ENCODE results near the gene CEPT1.

The CEPT1 gene

GRCh38 chr1:111147948-111148347 lies 7.9 kb downstream of the CEPT1 start:
- DNase-seq, result no peak

DNA sequence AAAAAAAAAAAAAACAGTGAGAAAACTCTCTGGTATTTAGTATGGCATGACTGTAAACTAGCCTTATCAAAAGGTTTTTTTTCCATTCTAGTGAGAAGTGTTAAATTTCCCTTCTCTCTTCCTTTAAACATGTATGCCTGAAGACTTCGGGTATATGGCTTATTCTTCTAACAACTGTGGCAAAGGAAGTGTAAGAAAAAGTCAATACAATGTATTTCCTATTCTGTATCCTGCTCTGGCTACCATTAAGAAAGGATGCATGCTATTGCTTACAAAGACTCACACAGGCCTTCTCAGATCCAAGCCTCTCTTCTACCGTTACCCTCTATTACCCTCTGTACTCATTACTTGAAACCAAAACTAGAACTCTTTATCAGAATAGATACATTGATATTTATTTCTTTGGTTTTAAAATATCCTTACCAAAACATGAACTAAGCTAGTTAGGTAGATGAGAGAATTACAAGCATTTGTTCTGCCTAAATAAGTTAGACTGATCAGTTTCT lies 8.4 kb downstream of the CEPT1 start:
- no peak for DNase-seq

GRCh38 chr1:111151838-111152237 lies 11.8 kb downstream of the CEPT1 start:
- no peak for DNase-seq

DNA sequence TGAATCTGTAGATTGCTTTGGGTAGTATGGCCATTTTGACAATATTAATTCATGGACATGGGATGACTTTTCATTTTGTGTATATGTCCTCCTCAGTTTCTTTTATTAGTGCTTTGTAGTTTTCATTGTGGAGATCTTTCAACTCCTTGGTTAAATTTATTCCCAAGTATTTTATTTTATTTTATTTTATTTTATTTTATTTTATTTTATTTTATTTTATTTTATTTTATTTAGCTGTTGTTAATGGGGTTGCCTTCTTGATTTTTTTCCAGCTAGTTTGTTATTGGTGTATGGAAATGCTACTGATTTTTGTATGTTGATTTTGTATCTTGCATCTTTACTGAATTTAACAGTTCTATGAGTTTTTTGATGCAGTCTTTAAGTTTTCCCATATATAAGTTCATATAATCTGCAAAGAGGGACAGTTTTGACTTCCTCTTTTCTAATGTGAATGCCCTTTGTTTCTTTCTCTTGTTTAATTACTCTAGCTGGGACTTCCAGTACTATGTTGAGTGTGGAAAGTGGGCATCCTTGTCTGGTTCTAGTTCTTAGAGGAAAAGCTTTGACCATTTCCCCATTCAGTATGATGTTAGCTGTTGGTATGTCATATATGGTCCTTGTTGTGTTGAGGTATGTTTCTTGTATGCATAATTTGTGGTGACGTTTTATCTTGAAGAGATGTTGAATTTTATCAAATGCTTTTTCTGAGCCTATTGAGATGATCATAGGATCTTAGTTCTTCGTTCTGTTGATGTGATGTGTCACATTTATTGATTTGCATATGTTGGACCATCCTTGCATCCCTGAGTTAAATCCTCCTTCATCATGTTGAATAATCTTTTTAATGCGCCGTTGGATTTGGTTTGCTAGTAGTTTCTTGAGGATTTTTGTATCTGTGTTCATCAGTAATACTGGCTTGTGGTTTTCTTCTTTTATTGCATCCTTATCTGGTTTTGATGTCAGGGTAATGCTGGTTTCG lies 14.3 kb downstream of the CEPT1 start:
- no peak for DNase-seq

DNA sequence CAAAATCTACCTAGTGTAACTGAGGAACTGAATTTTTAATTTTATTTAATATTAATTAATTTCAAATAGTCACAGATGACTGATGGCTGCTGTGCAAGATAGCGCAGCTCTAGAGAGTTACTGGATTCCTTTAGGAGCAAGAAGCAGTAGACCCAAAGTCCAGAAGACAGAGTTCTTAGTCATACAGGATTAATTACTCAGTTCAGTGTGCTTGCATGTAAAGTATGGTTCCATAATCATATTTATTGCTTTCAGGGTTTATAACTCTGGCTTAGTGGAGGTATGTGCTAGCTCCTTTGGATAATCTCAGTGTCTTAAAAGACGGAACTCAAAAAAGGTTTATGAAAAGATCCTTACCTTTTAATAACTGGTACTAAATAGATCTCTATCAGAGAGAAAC lies 17.4 kb downstream of the CEPT1 start:
- DNase-seq, result no peak

DNA sequence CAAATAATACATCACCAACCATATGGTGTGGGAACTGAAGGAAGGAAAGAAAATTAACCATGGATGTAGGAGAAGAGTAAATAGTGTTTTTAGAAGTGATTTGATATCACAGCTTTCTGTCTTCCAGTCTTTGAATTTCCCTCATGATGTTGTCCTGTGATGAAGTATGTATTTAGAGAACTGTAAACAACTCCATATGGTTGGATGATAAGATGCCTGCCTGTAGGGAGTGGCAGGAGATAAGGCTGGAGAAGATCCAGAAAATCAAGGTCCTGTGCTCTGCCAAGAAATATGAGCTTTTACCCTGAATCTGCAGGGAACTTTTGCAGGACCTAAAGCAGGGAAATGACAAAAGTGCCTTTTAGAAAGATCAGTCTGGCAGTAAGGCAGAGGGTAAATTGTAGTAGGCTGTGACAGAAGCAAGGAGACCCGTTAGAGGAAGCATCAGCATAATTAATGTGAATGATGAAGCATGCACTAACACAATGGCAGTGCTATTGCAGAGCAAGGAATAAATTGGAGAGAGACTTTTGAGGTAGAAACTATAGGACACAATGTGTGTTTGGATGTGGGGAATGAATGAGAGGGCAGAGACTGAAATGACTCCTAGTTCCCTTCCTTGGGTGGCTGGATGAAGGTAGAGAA lies 21.9 kb downstream of the CEPT1 start:
- no peak for DNase-seq

DNA sequence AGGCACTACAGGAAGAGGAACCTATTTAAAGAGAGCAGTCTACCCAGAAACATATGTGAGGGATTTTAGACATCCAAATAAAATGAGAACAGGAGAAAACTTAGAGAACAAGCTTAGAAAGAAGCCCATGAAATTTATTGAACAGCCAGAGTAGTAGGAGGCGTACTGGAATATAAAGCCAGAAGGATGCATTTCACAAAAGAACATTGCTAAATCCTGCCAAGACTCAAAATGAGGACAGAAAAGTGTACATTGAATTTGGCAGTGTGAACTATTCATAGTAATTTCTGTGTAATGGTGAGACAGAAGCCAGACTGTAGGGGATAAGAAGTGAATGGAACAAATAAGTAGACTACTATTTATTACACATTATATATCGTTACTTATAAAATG lies 22.5 kb downstream of the CEPT1 start:
- DNase-seq, result no peak

DNA sequence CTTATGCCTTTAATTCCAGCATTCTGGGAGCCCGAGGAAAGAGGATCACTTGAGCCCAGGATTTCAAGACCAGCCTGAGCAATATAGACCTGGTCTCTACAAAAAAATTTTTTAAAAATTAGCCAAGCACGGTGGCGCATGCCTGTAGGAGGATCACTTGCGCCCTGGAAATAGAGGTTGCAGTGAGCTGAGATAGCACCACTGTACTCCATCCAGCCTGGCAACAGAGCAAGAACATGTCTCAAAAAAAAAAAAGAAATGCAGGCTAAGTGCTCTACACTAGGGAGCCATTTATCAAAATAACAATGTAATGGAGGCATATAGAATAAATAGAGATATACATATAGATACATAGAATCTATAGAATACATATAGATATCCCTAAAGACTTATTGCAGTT lies 23.3 kb downstream of the CEPT1 start:
- DNase-seq, result no peak

GRCh38 chr1:111164151-111164550 lies 24.1 kb downstream of the CEPT1 start:
- DNase-seq, result no peak

GRCh38 chr1:111172463-111172862 lies 32.4 kb downstream of the CEPT1 start:
- no peak for DNase-seq

DNA sequence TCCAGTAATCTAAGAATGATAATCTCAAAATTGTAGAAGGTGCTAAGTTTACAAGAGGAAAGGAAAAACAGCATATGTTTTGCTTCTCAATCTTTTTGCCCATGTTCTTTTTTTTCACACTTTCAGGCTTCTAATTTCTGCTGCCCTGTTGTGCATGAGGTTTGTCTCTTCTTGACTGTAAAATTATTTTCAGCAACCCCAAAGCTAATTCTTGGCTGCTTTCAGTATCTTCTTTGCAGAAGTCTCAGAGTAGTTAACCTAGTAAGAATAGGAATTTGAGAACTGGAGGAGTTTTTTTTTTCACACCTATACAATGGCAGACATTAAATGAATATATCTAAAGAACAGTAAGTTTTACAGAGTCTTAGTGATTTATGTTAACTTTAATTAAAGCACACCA lies 34.0 kb downstream of the CEPT1 start:
- no peak for DNase-seq

- no peak for DNase-seq
Observed at GRCh38 chr1:111175349-111175748, 35.3 kb downstream of the CEPT1 start.

- no peak for DNase-seq
Observed at GRCh38 chr1:111176678-111177077, 36.7 kb downstream of the CEPT1 start.

DNA sequence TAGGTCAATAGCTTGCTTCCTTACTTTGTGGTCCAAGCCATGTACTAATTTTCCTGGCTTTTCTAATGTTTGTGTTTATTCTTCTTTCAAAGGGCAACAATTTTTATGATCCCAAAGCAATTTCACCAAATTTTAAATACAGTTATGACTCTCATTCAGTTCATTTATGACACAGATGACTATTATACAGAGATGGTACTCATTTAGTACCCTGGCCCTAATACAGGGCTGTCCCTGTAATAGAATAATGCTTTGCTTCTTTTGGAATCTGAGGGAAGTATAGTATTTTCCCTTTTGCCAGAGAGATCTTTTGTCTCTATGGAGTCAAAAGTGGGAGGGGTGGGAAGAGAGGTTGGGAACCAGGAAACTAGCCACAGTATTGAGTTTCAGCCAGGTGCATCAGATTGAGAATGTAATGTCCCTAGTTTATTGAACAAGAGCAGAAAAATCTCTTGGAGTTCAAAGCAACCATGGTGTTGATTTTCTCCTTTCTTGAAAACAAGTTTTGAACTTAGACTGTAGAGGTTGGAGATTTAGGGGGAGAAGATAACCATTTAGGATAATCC lies 40.0 kb downstream of the CEPT1 start:
- no peak for DNase-seq

GRCh38 chr1:111182052-111182451 lies 42.0 kb downstream of the CEPT1 start:
- no peak for DNase-seq

- DNase-seq, result no peak
Observed at GRCh38 chr1:111183308-111184069, 43.5 kb downstream of the CEPT1 start.

- DNase-seq, result no peak
Observed at GRCh38 chr1:111184663-111185062, 44.6 kb downstream of the CEPT1 start.

GRCh38 chr1:111190931-111191451 lies 51.0 kb downstream of the CEPT1 start:
- DNase-seq, result no peak

GRCh38 chr1:111191496-111191895 lies 51.5 kb downstream of the CEPT1 start:
- no peak for DNase-seq

DNA sequence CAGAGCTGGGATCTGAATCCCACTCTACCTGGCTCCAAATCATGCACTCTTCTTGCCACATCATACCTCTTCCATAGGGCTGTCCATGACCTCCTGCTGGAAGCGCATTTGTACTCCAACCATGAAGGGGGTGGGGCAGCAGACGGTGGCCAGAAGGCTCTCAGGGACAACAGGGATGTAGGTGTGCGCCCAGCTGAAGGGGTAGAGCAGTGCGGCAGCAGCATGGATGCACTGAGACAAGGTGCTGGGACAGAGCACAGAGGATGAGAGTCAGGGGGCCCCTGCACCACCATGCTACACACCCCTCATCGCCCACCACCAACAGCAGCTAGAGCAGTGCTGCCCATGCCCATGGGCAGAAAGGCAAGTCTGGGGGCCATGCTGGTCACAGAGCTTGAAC lies 52.1 kb downstream of the CEPT1 start:
- no peak for DNase-seq

DNA sequence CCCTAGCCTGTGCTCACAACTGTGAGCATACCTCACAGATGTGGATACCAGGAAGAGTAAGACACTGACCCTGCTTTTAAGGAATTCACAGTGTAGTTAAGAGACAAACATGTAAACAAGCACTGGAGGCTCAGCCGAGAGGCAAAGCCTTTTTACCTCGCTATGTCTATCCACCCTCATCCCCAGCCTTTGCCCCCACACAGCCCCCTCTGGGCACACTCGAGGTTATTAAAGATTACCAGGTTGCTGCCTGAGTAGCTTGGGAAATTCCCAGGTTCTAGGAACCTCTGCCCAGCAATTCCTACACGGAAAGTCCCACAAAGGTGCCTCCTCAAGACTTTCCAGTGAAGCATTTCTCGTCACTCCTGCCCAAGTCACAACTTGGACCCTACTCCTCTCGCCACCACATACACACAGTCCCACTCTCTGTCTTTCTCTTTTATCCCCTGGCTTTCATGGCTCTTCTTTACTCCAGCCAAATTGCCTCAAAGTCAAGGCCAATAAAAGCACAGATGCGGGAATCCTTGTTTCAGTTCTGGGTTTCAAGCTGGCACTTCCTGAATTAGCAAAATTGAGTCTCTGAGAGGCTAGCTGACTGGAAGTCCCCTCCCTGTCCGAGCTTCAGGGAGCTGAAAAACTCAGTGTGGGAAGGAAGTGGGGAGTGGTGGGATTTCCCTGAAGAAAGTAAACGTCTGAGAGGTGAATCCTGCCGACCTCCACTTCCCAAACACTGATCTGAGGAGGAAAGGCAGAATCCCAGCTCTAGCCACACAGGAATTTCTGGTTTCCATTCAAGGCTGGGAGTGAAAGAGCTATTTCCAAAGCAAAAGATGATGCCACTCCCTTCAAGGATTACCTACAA lies 52.9 kb downstream of the CEPT1 start:
- no peak for DNase-seq
